Heart right ventricle (tissue), 16 donors: ENCODE measurements around the gene CCDC50. TPM values are rescaled to one million over a fixed set of nuclear protein-coding genes. Genes with fewer than 3 reads are reported as not detected.

ENCODE experiments used
- ATAC-seq, 8 donors: fragments of 200-7000 bp; cut with Tn5 transposase; one replicate each; pipeline ENCODE4 v1.9.1; 2020; ENCODE audit warnings: mild to moderate bottlenecking in 8 of 8, moderate library complexity in 8 of 8, moderate number of reproducible peaks in 1 of 8
- DNase-seq, 2 donors: peaks; one replicate each; pipeline ENCODE4 v3.0.0-alpha.2; 2020
- H3K27ac ChIP-seq, 10 donors: fragments of 200-600 bp; sonication (generic) in 2 of 10; one replicate each; pipeline versions ENCODE4 v1.5.0 to v1.8.0; 2020 to 2022; ENCODE audit warnings: mild to moderate bottlenecking in 3 of 10
- H3K27me3 ChIP-seq, 7 donors: fragments of 200-600 bp; one replicate each; pipeline ENCODE4 v1.8.0; 2021 to 2022; ENCODE audit warnings: mild to moderate bottlenecking in 2 of 7
- H3K36me3 ChIP-seq, 9 donors: fragments of 200-600 bp; sonication (generic) in 1 of 9; one replicate each; pipeline versions ENCODE4 v1.5.0 to v1.8.0; 2020 to 2022; ENCODE audit warnings: mild to moderate bottlenecking in 2 of 9
- H3K4me1 ChIP-seq, 9 donors: fragments of 200-600 bp; sonication (generic) in 1 of 9; one replicate each; pipeline versions ENCODE4 v1.5.0 to v1.8.0; 2020 to 2022; ENCODE audit warnings: mild to moderate bottlenecking in 4 of 9
- H3K4me3 ChIP-seq, 10 donors: fragments of 200-600 bp; sonication (generic) in 2 of 10; one replicate each; pipeline versions ENCODE4 v1.5.0 to v1.8.0; 2020 to 2022; ENCODE audit warnings: mild to moderate bottlenecking in 7 of 10, moderate library complexity in 2 of 10
- H3K9me3 ChIP-seq, 11 donors: fragments of 200-600 bp in 10 of 11; sonication (generic) in 2 of 11; one replicate each; pipeline versions ENCODE4 v1.5.0 to v1.8.0; 2013 to 2022; ENCODE audit warnings: mild to moderate bottlenecking in 2 of 11, control low read depth in 1 of 11, moderate library complexity in 1 of 11
- CTCF ChIP-seq, 9 donors: fragments of 200-600 bp; sonication (generic) in 2 of 9; IDR thresholded peaks; one replicate each; pipeline versions ENCODE4 v1.5.0 to v1.8.0; 2021 to 2022; ENCODE audit warnings: antibody characterized with exemption in 9 of 9, mild to moderate bottlenecking in 5 of 9, moderate library complexity in 1 of 9
- WGBS, 2 donors: extraction: QIAGEN DNeasy Blood & Tissue Kit; methylation state at CpG; one replicate each; pipeline ENCODE4 v1.1.7; 2013; ENCODE audit warnings: inconsistent platforms in 1 of 2; 5-methylcytosine and 5-hydroxymethylcytosine counted together
- intact Hi-C, 10 donors: fragments of 100-400 bp; cut with DNase I; formaldehyde crosslinking; loops; one replicate each; pipeline versions ENCODE4 v1.11.1 to v1.14.2; 2022
- polyA plus RNA-seq, 2 donors: library from polyadenylated mRNA; stranded (reverse); fragments of 200-250 nt; gene quantifications; one replicate each; pipeline ENCODE4 v1.2.3, GENCODE V29; 2013
- total RNA-seq, 10 donors: library from RNA; stranded (reverse); fragmentation: NEBNext Ultra II Directional in 3 of 10; extraction: Animal tissue kit (Norgen Biotek cat#: 25700) in 3 of 10; gene quantifications; one replicate each; pipeline versions ENCODE4 v1.2.1 to v1.2.4, GENCODE V29; 2021 to 2023
- donor health status: Arrhythmogenic right ventricular cardiomyopathy.
- donor health status: ischemic (EF 13 %, LVEDD 7.1; RV severe dilation, severe dysfunction).
- donor health status: healthy with polysubstance abuse.
- donor health status: DM: no; HTN: yes; CAD: no.
- donor health status: DM: no; HTN: no; CAD: no.
- donor health status: ischemic (EF 25% LVEDD 6.9; RV normal size, moderate dysfunction).
- donor health status: ischemic (EF 25% LVEDD 5.7; RV mildly dilated, moderate dysfunction).
- donor health status: healthy.
- donor health status: DM: yes; HTN: yes; CAD: no.
- donor health status: Ischemic cardiomyopathy.
- donor health status: ischemic (EF 35%, LVEDD 5.7; RV mildly dilated, moderate dysfunction).
- donor health status: nonischemic (EF 11% LVEDD 7.7; RV severe dilation, severe dysfunction).
- donor health status: DM: yes; HTN: yes; CAD: no.
- donor health status: PGD.
- donor health status: ischemic (EF 29% LVEDD 5.4; RV normal size, mild dysfunction).
- donor health status: nonischemic (EF 23%, LVEDD 6.1; RV moderate dilation, normal function).

The CCDC50 gene
- total and polyA plus RNA-seq, 12 donors, result 14.3 to 58.8 (median 51.0) TPM

GRCh38 chr3:191301017-191301416, 28.2 kb upstream of the CCDC50 start:
- ATAC-seq (no peak), DNase-seq (no peak)
- no peak overlapping the region for H3K4me3 ChIP-seq
- whole genome bisulfite sequencing, 2 donors, result 88 to 100% methylated on average over 1 of the region's 1 CpG
- H3K4me1 ChIP-seq, result no peaks in the 10 kb centered on the region
- intact Hi-C loops, result no loop called here
- H3K27ac ChIP-seq, result no peak overlapping the region
- TF ChIP-seq CTCF (IDR thresholded peaks at IDR 0.05), result no peak
- H3K9me3 ChIP-seq, result no peaks in the 10 kb centered on the region
- H3K36me3 ChIP-seq, result no peaks in the 10 kb centered on the region
- no peaks in the 10 kb centered on the region for H3K27me3 ChIP-seq

DNA sequence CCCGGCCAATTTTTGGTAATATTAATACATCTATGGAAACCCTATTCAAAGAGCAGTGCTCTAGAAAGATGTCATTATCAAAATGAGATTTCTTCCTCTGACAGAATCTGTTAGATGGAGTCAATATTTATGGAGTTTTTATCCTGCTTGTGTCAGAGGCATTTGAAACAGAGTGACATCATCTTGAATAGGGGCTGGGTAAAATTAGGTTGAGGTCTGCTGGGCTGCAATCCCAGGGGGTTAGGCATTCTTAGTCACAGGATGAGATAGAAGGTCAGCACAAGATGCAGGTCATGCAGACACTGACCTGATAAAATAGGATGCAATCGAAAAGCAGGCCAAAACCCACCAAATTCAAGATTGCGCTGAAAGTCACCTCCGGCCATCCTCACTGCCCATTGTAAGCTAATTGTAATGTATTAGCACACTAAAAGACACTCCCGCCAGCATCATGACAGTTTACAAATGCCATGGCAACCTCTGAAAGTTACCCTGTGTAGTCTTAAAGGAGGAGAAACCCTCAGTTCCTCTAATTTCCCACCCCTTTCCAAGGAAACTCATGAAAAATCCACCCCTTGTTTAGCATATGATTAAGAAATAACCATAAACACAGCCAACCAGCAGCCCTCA, 27.3 kb upstream of the CCDC50 start:
- no peaks in the 10 kb centered on the region for H3K4me1 ChIP-seq
- H3K27me3 ChIP-seq, result no peaks in the 10 kb centered on the region
- ATAC-seq, result no peak
- WGBS, 2 donors, result 94 to 96% methylated on average over 5 of the region's 5 CpGs
- no peak overlapping the region for H3K4me3 ChIP-seq
- no peak overlapping the region for H3K27ac ChIP-seq
- TF ChIP-seq CTCF (IDR thresholded peaks at IDR 0.05), result no peak
- no peaks in the 10 kb centered on the region for H3K36me3 ChIP-seq
- no peaks in the 10 kb centered on the region for H3K9me3 ChIP-seq
- DNase-seq, result no peak
- intact Hi-C loops, result no loop called here

- no peak overlapping the region for H3K4me3 ChIP-seq
- no peaks in the 10 kb centered on the region for H3K36me3 ChIP-seq
- WGBS, 2 donors, result 97% methylated on average over 2 of the region's 2 CpGs
- no peaks in the 10 kb centered on the region for H3K27me3 ChIP-seq
- intact Hi-C loops, result no loop called here
- no peak for TF ChIP-seq CTCF (IDR thresholded peaks at IDR 0.05)
- H3K9me3 ChIP-seq, result no peaks in the 10 kb centered on the region
- DNase-seq, result no peak
- H3K4me1 ChIP-seq, result no peaks in the 10 kb centered on the region
- no peak for ATAC-seq
- no peak overlapping the region for H3K27ac ChIP-seq
Observed at GRCh38 chr3:191302451-191302850, 26.7 kb upstream of the CCDC50 start.

- ATAC-seq (no peak), DNase-seq (no peak)
- 73 to 78% methylated on average over 3 of the region's 3 CpGs for WGBS, 2 donors
- Histone ChIP-seq H3K4me1 (no peaks in the 10 kb centered on the region), H3K36me3 (no peaks in the 10 kb centered on the region), H3K27ac (no peak overlapping the region), H3K4me3 (no peak overlapping the region), H3K27me3 (no peaks in the 10 kb centered on the region), H3K9me3 (no peaks in the 10 kb centered on the region)
- intact Hi-C loops, result no loop called here
- no peak for TF ChIP-seq CTCF (IDR thresholded peaks at IDR 0.05)
Observed at GRCh38 chr3:191303596-191303995, 25.6 kb upstream of the CCDC50 start.
